ENCODE data around the gene DHRSX.
"Not testable (repeated sequence)": the region's sequence is repeated elsewhere in the genome, so short reads cannot be mapped to it uniquely, and the experiment has no call there.

Gene DHRSX

DNA sequence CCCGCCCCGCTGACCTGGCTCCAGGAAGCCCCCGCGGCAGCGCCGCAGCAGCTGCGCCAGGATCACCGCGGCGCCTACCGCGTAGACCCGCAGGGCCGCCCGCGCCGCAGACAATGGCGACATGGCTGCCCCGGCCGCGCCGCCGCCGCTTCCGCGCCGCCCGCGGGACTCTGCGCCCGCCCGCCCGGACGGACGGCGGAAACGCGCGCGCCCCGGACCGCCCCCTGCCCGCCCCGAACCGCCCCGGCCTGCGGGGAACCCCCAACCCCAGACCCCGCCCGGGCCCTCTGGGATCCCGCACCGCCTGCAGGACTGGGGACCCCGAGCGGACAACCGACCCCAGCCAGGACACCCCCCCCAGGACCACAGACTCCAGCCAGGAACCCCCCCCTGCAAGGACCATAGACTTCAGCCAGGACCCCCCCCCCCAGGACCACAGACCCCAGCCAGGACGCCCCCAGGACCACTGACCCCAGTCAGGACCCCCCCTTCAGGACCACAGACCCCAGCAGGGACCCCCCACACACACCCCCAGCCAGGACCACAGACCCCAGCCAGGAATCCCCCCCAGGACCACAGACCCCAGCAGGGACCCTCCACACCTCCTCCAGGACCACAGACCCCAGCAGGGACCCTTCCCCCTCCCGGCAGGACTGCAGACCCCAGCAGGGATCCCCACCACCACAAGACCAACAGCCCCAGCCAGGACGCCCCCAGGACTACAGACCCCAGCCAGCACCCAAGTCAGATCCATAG is at the start of gene DHRSX, which contains the start of gene ZBED1:
Gene DHRSX, minus strand, starts transcription at position 174 of the 756 bp plus-strand sequence. Its CDS starts 51 bp downstream, at position 123.
Gene ZBED1, minus strand, starts transcription at position 174 of the 756 bp plus-strand sequence. CDS start 10,257 bp downstream, outside the sequence.
- DNase-seq: peak; percentile 62 to 63

GRCh38 chrX:2549876-2550275 is 49.1 kb upstream of the DHRSX start:
- DNase-seq: no peak

DNA sequence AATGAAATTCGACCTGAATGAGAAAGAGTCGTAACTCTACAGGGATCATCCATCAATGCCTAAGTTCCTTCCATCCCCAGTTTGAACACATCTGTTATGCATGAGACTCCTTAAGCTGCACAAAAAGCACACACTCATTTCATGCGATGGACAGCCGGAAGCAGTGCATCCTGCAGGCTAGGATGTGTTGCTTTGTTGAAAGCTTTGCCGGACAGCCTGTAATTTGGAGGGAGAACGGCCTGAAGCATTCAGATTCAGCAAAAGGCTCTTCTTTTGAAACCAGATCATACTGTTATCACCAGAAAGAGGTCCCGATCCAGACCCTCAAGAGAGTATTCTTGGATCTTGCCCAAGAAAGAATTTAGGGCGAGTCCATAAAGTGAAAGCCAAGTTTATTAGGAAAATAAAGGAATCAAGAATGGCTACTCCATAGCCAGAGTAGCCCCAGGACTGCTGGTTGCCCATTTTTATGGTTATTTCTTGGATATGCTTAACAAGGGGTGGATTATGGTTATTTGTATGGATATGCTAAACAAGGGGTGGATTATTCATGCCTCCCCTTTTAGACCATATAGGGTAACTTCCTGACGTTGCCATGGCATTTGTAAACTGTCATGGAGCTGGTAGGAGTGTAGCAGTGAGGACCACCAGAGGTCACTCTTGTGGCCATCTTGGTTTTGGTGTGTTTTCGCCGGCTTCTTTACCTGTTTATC is 48.1 kb upstream of the DHRSX start:
- no peak for DNase-seq

DNA sequence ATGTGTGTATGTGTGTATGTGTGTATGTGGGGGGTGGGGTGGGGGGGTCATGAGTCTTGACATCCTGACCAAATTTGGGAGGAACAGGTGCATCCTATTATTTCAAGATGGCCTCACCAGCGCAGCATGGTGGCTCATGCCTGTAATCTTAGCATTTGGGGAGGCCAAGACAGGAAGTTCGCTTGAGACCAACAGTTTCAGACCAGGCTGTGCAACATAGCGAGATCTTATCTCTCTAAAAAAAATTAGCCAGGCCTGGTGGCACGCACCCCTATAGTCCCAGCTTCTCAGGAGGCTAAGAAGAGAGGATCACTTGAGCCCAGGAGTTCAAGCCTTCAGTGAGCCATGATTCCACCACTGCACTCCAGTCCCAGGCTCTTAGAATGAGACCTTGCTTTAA is 47.0 kb upstream of the DHRSX start:
- DNase-seq: no peak

DNA sequence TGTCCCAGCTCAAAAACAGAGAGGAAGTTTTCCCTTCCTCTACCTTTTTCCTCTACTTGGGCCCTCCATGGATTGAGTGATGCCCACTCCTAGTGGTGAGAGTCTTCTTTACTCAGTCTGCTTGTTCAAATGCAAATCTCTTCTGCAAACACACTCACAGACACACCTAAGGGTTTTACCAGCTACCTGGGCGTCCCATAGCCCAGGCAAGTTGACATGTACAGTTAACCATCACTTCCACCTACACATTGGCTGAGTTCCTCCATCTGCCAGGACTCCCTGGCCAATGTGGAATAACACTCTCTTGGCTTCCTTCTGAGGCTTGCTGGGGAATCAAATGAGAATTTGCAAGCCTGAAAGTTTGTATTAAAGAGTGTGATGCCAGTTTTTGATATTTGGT is 45.7 kb upstream of the DHRSX start:
- no peak for DNase-seq

- no peak for DNase-seq
These were observed 44.4 kb upstream of the DHRSX start for GRCh38 chrX:2545144-2545543.

- DNase-seq: no peak
These were observed 42.2 kb upstream of the DHRSX start for GRCh38 chrX:2542826-2543521.

DNA sequence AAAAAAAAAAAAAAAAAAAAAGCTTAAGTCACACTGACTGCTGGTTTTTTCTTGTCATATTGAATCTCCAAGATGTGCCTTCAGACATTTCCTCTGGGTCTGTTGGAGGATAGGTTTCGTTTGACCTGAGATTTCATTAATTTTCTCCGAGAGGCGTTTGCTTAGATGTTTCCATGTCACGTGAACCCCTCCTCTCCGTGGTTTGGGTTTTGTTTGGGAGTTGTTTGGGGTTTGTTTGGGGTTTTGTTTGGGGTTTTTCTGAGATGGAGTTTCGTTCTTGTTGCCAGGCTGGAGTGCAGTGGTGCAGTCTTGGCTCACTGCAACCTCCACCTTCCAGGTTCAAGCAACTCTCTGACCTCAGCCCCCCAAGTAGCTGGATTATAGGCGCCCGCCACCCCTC is 40.8 kb upstream of the DHRSX start:
- no peak for DNase-seq

DNA sequence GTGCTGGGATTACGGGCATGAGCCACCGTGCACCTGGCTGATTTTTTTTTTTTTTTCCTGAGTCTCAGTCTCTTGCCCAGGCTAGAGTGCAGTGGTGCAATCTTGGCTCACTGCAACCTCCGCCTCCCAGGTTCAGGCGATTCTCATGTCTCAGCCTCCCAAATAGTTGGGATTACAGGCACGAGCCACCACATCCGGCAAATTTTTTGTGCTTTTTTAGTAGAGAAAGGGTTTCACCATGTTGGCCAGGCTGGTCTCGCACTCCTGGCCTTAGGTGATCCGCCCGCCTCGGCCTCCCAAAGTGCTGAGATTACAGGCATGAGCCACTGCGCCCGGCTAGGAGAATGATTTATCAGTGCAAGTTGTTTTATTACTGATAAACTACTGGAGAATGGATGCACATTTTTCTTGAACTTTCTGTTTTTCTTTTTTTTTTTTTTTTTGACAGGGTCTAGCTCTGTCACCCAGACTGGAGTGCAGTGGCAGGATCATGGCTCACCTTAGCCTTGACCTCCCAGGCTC is 39.7 kb upstream of the DHRSX start:
- DNase-seq: no peak

DNA sequence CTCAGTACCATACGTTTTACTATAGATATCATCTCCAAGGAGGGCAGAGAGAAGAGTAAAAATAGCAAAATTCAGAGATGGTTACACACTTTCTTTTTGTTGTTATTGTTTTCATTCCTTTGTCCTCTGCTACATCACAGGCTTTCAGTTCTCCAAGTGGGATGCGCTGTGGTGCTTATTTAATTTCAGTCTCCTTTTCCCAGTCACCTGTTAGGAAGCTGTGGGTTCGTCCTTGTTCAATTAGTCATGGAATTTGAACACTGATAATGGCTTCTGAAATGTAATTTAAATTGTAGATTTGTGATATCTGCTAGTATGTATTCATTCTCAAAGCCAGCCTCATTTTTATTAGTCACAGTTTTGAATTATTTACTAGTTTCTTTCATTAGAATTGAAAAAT is 38.8 kb upstream of the DHRSX start:
- DNase-seq: no peak

GRCh38 chrX:2538031-2538757 is 37.4 kb upstream of the DHRSX start:
- no peak for DNase-seq

DNA sequence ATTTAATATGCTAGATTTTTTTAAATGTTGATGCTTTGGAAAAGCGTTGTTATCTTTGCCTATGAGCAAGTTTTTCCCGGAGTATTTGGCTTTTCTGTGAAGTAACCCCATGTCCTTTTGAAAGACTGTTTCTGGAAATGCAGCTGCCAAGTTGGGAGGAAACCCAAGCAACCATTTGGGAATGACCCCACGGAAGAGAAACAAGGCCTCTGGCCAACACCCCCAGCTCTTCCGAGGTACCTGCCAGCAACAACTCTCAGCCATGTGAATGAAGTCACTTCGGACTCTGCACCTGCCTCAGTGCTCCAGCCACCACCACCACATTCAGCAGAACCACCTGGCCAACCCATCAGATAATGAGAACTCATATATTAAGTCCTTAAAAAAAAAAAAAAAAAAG is 36.2 kb upstream of the DHRSX start:
- DNase-seq: no peak

DNA sequence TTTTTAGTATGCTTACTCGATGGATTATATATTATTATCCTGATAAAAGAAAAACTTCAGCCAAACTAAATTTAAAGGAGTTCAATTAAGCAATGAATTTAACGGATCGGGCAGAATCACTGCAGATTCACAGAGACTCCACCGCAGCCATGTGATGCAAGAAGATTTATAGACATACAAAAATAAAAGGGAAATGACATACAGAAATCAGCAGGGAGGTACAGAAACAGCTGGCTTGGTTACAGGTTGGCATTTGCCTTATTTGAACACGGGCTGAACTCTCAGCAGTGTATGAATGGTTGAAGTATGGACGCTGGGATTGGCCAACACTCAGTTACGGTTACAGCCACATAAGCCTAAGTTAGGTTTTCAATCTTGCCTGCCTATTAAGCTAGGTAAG is 35.4 kb upstream of the DHRSX start:
- no peak for DNase-seq

- DNase-seq: not testable (repeated sequence)
These were observed 33.7 kb upstream of the DHRSX start for GRCh38 chrX:2534261-2535021.

DNA sequence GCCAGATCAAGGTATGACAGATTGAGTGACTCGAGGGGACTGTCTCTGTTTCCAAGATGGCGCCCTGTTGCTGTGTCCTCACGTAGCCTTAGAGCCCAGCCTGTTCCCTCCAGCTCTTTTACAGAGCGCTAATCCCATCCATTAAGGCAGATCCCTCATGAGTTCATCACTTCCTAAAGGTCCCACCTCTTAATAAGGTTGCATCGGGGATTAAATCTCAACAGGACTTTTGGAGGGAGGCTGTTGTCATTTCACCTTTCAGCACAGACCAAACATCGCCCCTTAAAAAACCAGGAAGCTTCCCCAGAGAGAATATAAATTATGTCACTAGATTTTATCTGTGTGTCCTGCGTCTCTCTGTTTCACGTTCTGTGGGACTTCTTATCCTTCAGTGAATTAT is 32.6 kb upstream of the DHRSX start:
- no peak for DNase-seq

DNA sequence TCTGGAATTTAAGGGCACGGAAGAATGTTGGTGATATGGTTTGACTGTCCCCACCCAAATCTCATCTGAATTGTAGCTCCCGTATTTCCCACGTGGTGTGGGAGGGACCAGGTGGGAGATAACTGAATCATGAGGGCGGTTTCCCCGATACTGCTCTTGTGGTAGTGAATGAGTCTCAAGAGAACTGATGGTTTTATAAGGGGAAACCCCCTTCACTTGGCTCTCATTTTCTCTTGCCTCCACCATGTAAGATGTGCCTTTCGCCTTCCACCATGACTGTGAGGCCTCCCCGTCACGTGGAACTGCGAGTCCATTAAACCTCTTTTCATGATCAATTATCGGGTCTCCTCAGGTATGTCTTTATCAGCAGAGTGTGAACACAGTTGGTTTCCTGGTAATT is 25.6 kb upstream of the DHRSX start:
- DNase-seq: no peak

GRCh38 chrX:2523911-2524310 is 23.1 kb upstream of the DHRSX start:
- DNase-seq: no peak

DNA sequence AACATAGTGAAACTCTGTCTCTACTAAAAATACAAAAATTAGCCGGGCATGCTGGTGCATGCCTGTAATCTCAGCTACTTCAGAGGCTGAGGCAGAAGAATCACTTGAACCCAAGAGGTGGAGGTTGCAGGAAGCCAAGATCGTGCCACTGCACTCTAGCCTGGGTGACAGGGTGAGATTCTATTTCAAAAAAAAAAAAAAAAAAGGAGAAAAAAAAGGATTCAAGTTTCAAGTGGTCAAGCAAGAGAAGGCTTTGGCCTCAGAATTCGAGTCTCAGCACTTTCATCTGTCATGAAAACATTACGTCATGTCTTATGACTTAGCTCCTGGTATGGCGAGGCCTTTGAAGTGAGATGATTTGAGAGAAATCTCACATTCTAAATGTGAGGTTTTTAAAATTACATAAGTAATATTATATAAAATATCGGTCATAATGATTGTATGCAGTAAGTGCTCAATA is 21.2 kb upstream of the DHRSX start:
- DNase-seq: no peak

DNA sequence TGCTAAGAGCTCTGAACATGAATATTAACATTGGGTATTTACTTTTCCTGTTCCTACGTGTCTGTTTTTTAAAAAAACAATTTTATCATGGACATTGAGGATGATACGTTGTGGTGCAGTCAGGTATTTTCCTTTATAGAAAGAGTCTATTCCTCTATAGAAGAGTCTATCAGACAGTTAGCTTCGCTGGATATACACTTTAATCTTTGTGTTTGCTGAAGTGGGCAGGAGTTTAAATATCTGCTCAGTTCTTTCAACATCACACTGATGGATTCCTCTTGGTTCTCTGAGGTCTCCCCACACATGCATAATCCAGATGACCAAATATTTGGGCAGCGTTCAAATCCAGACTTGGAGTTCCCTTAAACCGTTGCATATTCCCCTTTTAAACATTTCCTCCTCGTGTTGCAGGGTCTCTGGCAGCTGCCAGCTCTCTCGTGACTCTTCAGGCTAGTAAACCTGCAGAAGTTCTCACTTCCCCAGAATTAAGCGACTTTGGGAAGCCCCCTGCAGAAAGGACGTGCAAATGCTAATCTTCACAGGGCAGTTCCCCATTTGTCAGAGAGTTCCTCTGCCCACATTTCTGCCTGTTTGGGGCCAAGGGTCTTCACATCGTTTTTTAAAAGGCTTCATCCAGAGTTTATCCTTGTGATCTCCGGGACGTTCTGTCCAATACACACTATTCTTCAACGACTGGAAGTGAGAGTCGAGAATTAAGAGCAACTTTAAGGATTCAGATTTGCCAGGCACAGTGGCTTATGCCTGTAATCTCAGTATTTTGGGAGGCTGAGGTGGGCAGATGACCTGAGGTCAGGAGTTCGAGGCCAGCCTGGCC is 20.5 kb upstream of the DHRSX start:
- DNase-seq: no peak

GRCh38 chrX:2520539-2520938 is 19.8 kb upstream of the DHRSX start:
- no peak for DNase-seq

GRCh38 chrX:2519638-2520037 is 18.9 kb upstream of the DHRSX start:
- DNase-seq: not testable (repeated sequence)
